Stimulated activated naive CD8-positive, alpha-beta T cell treated with anti-CD3 and anti-CD28 coated beads, Interleukin-15, Interleukin-2, amounts not matched to agents 100 ng/mL and 50 ng/mL, for 24 hours (primary cell): ENCODE measurements around the gene TELO2.
A peak's percentile ranks its signal among the peaks of the same experiment; 100 is the strongest.

Experiments used
- H3K27ac Mint-ChIP-seq: one replicate; pipeline ENCODE4 v1.8.0; 2021; ENCODE audit warnings: mild to moderate bottlenecking, mixed read lengths
- H3K27me3 Mint-ChIP-seq: one replicate; pipeline ENCODE4 v1.8.0; 2021; ENCODE audit warnings: mixed read lengths
- H3K36me3 Mint-ChIP-seq: one replicate; pipeline ENCODE4 v1.8.0; 2021; ENCODE audit warnings: low read depth, mixed read lengths
- H3K4me1 Mint-ChIP-seq: one replicate; pipeline ENCODE4 v1.8.0; 2021; ENCODE audit warnings: low read depth, mixed read lengths
- H3K4me3 Mint-ChIP-seq: one replicate; pipeline ENCODE4 v1.8.0; 2021; ENCODE audit warnings: mild to moderate bottlenecking, mixed read lengths
- H3K9me3 Mint-ChIP-seq: one replicate; pipeline ENCODE4 v1.8.0; 2021; ENCODE audit warnings: mixed read lengths

The TELO2 gene

DNA sequence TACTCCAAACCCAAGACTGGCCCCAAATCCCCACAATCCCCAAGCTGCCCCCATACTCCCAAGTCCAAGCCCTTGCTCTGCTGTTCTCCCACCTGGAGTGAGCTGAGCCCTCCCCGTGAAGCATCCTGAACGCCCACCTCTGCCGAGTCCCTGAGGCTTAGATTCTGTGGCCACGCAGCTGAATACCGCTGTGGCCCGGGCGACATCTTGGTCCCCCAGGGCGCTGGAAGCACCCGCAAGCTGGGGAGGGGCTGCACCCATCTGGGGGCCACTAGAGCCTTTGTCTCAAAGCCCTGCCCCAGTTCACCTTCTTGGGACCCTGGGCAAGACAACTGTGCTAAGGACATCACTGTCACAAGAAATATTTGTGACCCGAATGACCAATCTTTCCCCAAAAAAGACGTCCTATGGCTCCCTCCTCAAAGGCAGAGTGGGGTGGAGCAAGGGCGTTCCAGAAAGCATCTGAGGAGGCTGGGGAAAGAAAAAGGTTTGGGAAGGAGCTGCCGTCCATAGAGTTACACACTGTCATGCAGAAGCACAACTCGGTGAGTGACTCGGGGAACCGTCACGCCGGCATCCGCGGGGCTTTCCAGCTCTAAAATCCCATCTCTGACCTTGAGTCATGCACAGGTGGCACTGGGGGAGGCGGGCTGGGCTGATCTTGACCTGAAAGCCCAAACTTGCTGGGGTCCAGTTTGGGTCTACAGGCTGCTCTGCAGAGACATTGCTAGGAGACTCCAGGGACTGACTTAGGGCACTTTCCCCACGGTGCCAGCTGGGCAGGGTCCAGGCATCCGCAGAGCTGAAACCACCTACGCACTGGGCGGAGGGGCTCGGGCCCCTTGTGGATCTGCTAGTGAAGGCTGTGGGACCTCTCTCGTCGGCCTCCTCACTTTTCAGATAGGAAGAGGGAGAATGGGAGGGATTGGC is 11.0 kb upstream of the TELO2 start:
- H3K27me3 Mint-ChIP-seq, result no peaks in the 10 kb centered on the region
- H3K4me1 Mint-ChIP-seq, result peaks cover 9% of the 10 kb centered on the region
- no peaks in the 10 kb centered on the region for H3K36me3 Mint-ChIP-seq
- H3K9me3 Mint-ChIP-seq, result no peaks in the 10 kb centered on the region
- H3K4me3 Mint-ChIP-seq, result no peak overlapping the region
- H3K27ac Mint-ChIP-seq, result no peak overlapping the region

DNA sequence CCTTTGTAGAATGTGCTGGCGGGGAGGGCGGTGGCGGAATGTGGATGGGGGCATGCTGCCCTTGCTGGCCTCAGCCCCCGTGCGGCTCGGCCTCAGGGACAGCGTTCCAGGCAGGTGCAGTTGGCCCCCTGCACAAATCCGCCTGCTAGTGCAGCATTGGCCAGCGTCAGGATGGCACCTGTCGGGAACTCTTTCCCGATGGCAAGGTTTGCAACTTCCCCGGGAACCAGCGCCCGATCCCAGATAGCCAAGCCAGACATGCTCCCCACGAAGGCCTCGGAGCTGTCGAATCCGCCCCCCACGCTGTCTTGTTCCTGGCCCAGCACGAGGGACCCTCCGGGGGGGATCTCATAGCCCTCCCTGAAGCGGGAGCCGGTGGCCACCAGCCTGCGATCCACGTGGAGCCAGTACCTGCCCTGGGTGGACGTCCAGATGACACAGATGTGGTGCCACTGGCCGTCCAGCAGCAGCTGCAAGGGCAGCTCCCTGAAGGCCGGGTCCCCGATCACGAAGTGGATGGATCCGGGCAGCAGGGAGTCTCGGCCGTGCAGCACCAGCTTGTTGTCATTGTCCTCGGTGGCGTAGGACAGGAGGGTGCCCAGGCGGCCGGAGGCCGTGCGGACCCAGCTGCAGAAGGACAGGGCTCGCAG is 7.2 kb upstream of the TELO2 start:
- no peaks in the 10 kb centered on the region for H3K9me3 Mint-ChIP-seq
- no peak overlapping the region for H3K4me3 Mint-ChIP-seq
- no peaks in the 10 kb centered on the region for H3K36me3 Mint-ChIP-seq
- H3K27me3 Mint-ChIP-seq, result no peaks in the 10 kb centered on the region
- peaks cover 8% of the 10 kb centered on the region for H3K4me1 Mint-ChIP-seq
- no peak overlapping the region for H3K27ac Mint-ChIP-seq

DNA sequence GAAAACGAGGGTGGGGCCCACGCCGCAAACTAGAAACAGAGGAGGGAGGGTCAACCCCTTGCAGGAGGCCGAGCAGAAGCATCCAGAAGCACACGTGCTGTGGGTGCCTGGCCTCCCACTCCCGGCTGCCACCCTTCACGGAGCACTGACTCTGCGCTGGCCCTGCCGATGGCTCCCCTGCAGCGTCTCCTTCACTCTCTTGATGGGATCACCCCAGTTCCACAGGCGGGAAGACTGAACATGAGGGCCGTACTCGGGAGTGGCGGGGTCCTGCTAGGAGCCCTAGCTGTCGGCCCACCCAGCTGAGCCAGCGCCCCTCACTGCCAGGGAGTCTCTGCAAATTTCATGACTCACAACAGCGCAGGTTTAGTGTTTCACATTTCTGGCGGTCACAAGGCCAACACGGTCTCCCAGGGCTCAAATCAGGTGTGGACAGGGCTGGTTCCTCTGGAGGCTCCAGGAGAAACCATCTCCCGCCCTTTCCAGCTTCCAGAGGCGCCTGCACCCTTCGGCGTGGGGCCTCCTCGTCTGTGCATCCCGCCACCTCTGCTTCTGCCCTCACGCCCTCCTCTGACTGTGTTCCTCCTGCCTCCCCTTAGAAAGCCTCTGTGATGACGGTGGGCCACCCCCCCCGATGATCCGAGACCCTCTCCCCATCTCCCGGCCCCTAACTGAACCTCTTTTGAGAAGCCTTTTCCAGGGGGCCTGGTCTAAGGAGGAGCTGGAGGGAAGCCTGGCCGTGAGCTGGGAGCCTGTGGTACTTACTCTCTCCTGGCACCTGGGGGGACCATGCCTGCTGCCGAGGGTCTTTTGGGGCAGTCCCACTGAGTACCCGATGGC is 6.4 kb upstream of the TELO2 start:
- no peak overlapping the region for H3K27ac Mint-ChIP-seq
- no peaks in the 10 kb centered on the region for H3K27me3 Mint-ChIP-seq
- H3K4me1 Mint-ChIP-seq, result no peaks in the 10 kb centered on the region
- no peaks in the 10 kb centered on the region for H3K9me3 Mint-ChIP-seq
- H3K36me3 Mint-ChIP-seq, result no peaks in the 10 kb centered on the region
- no peak overlapping the region for H3K4me3 Mint-ChIP-seq

DNA sequence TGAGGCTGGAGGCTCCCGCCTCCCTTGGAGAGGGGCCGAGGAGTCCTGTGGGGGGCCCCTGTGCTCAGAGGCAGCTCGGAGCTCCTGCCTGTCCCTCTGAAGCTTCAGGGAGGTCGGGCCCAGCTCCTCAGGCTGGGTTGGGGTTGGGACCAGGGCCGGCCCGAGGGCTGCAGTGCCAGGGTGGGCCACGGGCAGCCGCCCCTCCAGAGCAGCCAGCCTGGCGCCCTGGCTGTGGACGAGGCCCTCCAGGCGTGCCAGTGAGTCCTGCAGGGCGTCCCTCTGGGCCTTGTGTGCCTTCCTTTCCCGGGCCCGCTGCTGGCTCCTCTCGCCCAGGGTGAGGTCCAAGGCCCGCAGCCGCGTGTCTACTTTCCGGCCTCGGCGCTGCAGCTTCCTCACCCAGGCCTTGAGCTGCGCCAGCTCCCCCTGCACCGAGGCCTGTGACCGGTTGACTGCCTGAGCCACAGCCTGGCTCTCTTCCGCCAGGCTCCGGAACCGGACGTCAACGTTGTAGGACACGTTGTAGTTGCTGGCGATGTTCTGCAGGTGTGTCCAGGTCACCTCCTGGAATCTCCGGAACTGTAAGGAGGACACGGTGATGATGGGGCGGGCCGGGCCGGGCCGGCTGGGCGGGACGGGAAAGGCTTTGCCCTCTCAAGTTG is 5.6 kb upstream of the TELO2 start:
- Mint-ChIP-seq H3K27ac (no peak overlapping the region), H3K9me3 (no peaks in the 10 kb centered on the region), H3K4me1 (peaks cover 4% of the 10 kb centered on the region), H3K36me3 (no peaks in the 10 kb centered on the region), H3K4me3 (no peak overlapping the region), H3K27me3 (no peaks in the 10 kb centered on the region)

DNA sequence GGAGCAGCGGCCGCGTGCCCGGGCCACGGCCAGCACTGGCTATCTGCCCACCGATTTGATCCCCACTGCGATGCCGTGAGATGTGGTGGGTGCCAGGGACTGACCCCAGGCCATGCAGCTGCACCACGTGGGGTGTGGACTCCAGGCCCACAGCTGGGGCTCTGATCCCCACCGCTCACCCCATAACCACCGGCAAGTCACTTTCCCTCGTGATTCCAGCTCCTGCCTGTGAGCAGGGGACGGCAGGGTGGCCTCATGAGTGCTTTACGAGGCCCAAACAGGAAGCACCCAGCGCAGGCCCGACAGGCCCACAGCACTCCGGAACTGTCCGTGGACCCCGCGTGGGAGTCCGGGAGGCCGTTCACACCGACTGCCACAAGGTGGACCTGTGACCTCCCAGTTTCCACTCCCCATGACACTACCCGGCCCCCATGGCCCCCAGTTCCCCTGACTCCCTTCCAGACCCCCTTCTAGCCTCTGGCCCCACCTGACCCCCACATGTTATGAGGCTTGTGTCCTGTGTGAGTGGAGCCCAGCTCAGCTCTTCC is 5.0 kb upstream of the TELO2 start:
- Mint-ChIP-seq H3K36me3 (no peaks in the 10 kb centered on the region), H3K9me3 (no peaks in the 10 kb centered on the region), H3K27ac (no peak overlapping the region), H3K4me1 (peaks cover 9% of the 10 kb centered on the region), H3K27me3 (no peaks in the 10 kb centered on the region), H3K4me3 (no peak overlapping the region)

DNA sequence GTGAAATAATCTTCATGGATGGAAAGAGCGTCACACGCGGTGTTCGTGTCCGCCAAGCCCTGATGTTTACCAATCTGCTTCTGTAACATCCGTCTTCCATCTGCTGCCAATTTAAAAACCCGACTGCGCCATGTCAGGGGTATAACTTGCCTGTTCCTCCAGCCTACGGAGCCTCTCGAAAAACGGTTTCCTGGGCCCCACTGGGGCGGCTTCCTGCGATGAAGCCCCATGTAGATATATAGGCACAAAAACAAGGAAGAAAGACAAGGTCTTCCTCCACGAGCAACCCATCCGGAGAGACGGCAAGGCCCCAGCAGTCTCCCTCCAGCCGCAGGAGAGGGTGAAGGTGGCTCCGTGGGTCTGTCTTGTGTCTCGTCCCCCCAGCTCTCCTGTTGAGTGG is 4.5 kb upstream of the TELO2 start, which contains the start of gene PTX4:
Gene PTX4 (minus strand): TSS at position 326 of the 400 bp plus-strand sequence. CDS start 35 bp downstream, at position 291.
- H3K27me3 Mint-ChIP-seq, result no peaks in the 10 kb centered on the region
- no peak within 1 kb of the TSS for H3K4me3 Mint-ChIP-seq
- no peaks in the 10 kb centered on the region for H3K9me3 Mint-ChIP-seq
- no peaks in the 10 kb centered on the region for H3K36me3 Mint-ChIP-seq
- peaks cover 9% of the 10 kb centered on the region for H3K4me1 Mint-ChIP-seq
- H3K27ac Mint-ChIP-seq, result no peak within 1 kb of the TSS

DNA sequence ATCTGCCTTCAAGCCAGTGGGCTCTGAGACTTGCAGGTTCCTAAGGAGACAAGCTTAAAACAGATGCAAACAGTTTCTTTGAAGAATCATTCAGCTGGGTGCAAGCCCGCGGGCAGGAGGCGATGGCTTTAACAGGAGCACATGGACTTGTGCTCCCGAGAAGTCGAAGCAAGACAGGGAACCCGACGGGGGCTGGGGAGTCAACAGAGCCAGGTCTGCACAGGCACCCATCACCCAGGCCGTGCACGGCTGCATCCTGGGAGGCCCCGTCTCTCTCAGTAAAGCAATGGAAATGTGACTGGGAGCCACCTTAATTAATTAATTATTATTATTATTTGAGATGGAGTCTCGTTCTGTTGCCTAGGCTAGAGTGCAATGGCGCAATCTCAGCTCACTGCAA is 4.1 kb upstream of the TELO2 start:
- Mint-ChIP-seq H3K27me3 (no peaks in the 10 kb centered on the region), H3K36me3 (no peaks in the 10 kb centered on the region), H3K27ac (no peak overlapping the region), H3K4me1 (peaks cover 13% of the 10 kb centered on the region), H3K9me3 (no peaks in the 10 kb centered on the region), H3K4me3 (no peak overlapping the region)

DNA sequence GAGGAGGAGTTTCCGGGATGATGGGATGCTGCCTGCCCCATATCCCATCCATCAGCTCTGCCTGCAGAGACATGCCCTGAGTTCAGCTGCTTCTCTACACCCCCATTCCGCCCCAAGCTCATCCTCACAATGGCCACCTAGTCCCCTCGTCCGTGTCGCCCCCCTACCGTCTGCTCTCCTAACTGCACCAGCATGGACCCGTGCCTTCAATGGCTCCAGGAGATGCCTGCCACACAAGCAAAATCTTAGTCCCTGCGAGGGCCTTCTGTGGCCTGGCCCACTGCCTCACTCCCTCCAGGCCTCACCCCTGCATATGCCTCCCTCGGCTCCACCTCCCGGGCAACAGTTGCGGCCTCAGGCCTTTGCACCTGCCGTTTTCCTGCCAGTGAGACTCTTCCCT is 1.8 kb upstream of the TELO2 start:
- Mint-ChIP-seq H3K27me3 (no peaks in the 10 kb centered on the region), H3K4me1 (peaks cover 25% of the 10 kb centered on the region), H3K4me3 (no peak overlapping the region), H3K27ac (no peak overlapping the region), H3K36me3 (no peaks in the 10 kb centered on the region), H3K9me3 (no peaks in the 10 kb centered on the region)

DNA sequence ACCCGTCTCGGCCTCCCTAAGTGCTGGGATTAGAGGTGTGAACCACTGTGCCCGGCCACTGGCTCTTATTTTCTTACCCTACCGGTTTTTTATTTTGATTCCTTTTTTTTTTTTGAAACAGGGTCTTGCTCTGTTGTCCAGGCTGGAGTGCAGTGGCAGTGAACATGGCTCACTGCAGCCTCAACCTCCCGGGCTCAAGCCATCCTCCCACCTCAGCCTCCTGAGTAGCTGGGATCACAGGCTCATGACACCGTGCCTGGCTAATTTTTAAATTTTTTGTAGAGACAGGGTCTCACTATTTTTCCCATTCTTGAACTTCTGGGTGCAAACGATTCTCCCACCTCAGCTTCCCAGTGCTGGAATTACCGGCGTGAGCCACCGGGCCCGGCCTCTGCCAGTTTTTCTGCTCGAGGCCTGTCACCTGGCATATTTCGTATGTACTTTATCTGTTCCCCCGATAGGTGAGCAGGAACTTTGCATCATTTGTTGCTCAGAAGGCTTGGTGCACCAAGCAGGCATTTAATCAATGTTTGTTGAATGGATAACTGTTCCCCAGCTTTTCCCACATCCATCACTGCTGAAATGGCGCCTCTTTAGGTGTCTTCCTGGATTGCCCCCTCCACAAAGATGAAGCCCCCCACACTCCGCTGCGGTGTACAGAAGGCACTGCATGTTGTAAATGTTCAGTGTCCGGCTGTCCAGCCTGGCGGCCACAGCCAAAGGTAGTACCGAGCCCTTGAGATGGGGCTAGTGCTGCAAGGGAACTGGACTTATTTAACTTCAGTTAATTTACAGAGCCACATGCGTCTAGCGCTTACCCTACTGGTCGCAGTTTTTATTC is 858 bp upstream of the TELO2 start:
- peaks cover 25% of the 10 kb centered on the region for H3K4me1 Mint-ChIP-seq
- H3K27ac Mint-ChIP-seq, result peak overlapping the region; percentile 97
- H3K9me3 Mint-ChIP-seq, result no peaks in the 10 kb centered on the region
- H3K4me3 Mint-ChIP-seq, result peak overlapping the region; percentile 88
- H3K36me3 Mint-ChIP-seq, result peaks cover 5% of the 10 kb centered on the region
- no peaks in the 10 kb centered on the region for H3K27me3 Mint-ChIP-seq

DNA sequence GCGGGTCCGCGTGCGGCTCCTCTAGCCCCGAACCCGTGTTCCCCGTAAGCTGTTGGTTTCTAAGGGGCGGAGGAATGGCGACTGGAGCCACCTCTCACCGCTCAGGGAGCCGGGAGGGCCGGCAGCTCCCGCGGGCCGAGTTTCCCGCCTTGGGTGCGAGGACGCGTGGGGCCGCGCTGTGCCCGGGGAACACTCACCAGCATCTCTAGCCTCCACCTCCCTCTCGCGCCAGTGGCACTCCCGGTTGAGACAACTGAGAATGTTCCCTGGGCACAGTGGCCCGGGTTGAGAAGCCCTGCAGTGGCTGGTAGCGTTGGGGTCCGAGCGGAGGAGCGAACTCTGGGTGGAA is 560 bp downstream of the TELO2 start:
- no peaks in the 10 kb centered on the region for H3K27me3 Mint-ChIP-seq
- H3K4me1 Mint-ChIP-seq, result peaks cover 25% of the 10 kb centered on the region
- H3K4me3 Mint-ChIP-seq, result peak overlapping the region; percentile 88
- no peaks in the 10 kb centered on the region for H3K9me3 Mint-ChIP-seq
- peaks cover 12% of the 10 kb centered on the region for H3K36me3 Mint-ChIP-seq
- H3K27ac Mint-ChIP-seq, result peak overlapping the region; percentile 78

DNA sequence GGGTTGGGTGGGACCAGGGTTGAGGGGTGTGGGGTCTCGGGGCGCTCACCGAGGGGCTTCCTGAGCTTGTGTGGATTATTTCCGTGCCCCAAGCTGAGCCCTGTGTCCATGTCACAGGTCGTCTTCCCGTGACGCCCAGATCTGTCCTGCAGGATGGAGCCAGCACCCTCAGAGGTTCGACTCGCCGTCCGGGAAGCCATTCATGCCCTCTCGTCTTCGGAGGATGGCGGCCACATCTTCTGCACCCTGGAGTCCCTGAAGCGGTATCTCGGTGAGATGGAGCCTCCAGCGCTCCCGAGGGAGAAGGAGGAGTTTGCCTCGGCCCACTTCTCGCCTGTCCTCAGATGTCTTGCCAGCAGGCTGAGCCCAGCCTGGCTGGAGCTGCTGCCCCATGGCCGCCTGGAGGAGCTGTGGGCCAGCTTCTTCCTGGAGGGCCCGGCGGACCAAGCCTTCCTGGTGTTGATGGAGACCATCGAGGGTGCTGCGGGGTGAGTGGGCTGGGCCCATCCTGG is 1.0 kb downstream of the TELO2 start:
- Mint-ChIP-seq H3K4me1 (peaks cover 25% of the 10 kb centered on the region), H3K27ac (peak overlapping the region; percentile 78), H3K27me3 (no peaks in the 10 kb centered on the region), H3K4me3 (peak overlapping the region; percentile 88), H3K9me3 (no peaks in the 10 kb centered on the region), H3K36me3 (peaks cover 13% of the 10 kb centered on the region)

DNA sequence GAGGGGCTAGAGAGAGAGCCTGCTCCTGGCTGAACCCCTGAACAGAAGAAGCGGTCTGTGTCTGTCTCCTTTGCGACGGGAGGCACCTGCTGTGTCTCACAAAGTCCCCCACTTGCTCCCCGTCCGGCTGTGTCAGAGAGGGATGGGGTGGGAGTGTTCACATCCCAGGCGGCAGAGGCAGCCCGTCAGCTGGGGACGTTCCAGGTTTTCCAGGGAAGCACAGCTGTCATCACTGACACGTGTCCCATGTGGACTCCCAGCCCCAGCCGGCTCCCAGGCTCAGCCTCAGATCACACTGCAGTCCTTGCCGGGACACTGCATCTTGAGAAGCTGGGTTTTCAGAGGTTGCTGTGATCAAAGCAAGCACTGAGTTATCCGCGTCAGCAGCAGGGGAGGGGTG is 1.6 kb downstream of the TELO2 start:
- H3K4me1 Mint-ChIP-seq, result peaks cover 25% of the 10 kb centered on the region
- peaks cover 13% of the 10 kb centered on the region for H3K36me3 Mint-ChIP-seq
- H3K27ac Mint-ChIP-seq, result peak overlapping the region; percentile 78
- H3K4me3 Mint-ChIP-seq, result peak overlapping the region; percentile 88
- no peaks in the 10 kb centered on the region for H3K27me3 Mint-ChIP-seq
- H3K9me3 Mint-ChIP-seq, result no peaks in the 10 kb centered on the region

DNA sequence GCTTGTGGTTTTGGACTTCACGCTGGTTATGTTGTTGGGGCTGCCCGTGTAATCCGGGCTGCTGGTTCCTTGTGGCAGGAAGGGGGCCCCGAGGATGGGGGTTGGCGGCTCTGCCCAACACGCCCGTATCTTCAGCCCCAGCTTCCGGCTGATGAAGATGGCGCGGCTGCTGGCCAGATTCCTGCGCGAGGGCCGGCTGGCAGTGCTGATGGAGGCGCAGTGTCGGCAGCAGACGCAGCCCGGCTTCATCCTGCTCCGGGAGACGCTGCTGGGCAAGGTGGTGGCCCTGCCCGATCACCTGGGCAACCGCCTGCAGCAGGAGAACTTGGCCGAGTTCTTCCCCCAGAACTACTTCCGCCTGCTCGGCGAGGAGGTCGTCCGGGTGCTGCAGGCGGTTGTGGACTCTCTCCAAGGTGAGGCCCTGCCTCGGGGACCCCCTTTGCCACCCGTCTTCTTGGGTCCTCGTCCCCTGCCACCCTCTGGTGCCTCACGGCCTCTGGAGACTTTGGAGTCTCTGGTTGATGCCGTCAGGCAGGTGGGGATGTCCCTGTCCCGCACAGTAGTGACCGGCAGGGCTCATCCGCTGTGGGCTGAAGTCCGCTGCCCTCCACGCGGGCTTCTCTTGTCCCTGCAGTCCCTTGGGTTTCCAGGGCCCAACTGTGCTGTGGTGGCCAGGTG is 2.2 kb downstream of the TELO2 start:
- H3K4me3 Mint-ChIP-seq, result no peak overlapping the region
- no peak overlapping the region for H3K27ac Mint-ChIP-seq
- H3K36me3 Mint-ChIP-seq, result peaks cover 13% of the 10 kb centered on the region
- no peaks in the 10 kb centered on the region for H3K27me3 Mint-ChIP-seq
- H3K4me1 Mint-ChIP-seq, result peaks cover 25% of the 10 kb centered on the region
- no peaks in the 10 kb centered on the region for H3K9me3 Mint-ChIP-seq
